Gastrocnemius medialis (tissue), 4 donors: ENCODE measurements around the gene ENGASE.

ENCODE experiments used
- POLR2A ChIP-seq, 2 donors: fragments of 450-650 bp; IDR thresholded peaks; one replicate each; pipeline ENCODE4 v1.6.1; 2017; ENCODE audit warnings: antibody characterized with exemption in 2 of 2, mild to moderate bottlenecking in 2 of 2, moderate library complexity in 2 of 2
- TF ChIP-seq, protein P1 (sequence below), 5 experiments: fragments of 450-650 bp in 3 of 5; fragments of 200-600 bp in 2 of 5; sonication (generic) in 2 of 5; IDR thresholded peaks in 4 of 5; conservative IDR thresholded peaks in 1 of 5; 1 replicate in 4 of 5; 2 replicates in 1 of 5; pipeline ENCODE4 v1.5.1; 2016 to 2019; ENCODE audit warnings: antibody characterized with exemption in 5 of 5, mild to moderate bottlenecking in 3 of 5, moderate library complexity in 3 of 5

DNA sequence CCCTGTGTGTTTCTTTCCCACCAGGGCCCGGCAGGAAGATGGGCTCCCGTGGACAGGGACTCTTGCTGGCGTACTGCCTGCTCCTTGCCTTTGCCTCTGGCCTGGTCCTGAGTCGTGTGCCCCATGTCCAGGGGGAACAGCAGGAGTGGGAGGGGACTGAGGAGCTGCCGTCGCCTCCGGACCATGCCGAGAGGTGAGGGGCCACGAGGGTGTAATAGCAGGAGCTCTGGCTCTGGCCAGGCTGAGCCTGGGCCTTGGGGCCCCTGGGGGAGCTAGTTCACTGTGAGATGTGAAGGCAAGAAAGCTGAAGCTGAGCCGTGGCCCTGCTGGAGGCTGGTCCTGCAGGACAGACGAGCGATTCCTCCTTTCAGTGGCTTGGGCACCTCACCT is 30.7 kb upstream of the ENGASE start:
- TF ChIP-seq, protein P1, sequence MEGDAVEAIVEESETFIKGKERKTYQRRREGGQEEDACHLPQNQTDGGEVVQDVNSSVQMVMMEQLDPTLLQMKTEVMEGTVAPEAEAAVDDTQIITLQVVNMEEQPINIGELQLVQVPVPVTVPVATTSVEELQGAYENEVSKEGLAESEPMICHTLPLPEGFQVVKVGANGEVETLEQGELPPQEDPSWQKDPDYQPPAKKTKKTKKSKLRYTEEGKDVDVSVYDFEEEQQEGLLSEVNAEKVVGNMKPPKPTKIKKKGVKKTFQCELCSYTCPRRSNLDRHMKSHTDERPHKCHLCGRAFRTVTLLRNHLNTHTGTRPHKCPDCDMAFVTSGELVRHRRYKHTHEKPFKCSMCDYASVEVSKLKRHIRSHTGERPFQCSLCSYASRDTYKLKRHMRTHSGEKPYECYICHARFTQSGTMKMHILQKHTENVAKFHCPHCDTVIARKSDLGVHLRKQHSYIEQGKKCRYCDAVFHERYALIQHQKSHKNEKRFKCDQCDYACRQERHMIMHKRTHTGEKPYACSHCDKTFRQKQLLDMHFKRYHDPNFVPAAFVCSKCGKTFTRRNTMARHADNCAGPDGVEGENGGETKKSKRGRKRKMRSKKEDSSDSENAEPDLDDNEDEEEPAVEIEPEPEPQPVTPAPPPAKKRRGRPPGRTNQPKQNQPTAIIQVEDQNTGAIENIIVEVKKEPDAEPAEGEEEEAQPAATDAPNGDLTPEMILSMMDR (IDR thresholded peaks at IDR 0.05 in 4 of 5, conservative IDR thresholded peaks at IDR 0.05 in 1 of 5), result no peak
- no peak for TF ChIP-seq POLR2A (IDR thresholded peaks at IDR 0.05)
